GM19463 (cell line): ENCODE results near the gene DNAJC4.
A peak's percentile ranks its signal among the peaks of the same experiment; 100 is the strongest.

Experiments used
- ATAC-seq: cut with Tn5 transposase; IDR thresholded peaks from one replicate; pipeline ENCODE4 v1.9.1; 2021; ENCODE audit warnings: mild to moderate bottlenecking, moderate library complexity; ENCODE audit not compliant: unreplicated experiment

DNAJC4 gene

GRCh38 chr11:64269540-64270220 is 39.3 kb downstream of the DNAJC4 start:
- ATAC-seq, result peak; percentile 70

DNA sequence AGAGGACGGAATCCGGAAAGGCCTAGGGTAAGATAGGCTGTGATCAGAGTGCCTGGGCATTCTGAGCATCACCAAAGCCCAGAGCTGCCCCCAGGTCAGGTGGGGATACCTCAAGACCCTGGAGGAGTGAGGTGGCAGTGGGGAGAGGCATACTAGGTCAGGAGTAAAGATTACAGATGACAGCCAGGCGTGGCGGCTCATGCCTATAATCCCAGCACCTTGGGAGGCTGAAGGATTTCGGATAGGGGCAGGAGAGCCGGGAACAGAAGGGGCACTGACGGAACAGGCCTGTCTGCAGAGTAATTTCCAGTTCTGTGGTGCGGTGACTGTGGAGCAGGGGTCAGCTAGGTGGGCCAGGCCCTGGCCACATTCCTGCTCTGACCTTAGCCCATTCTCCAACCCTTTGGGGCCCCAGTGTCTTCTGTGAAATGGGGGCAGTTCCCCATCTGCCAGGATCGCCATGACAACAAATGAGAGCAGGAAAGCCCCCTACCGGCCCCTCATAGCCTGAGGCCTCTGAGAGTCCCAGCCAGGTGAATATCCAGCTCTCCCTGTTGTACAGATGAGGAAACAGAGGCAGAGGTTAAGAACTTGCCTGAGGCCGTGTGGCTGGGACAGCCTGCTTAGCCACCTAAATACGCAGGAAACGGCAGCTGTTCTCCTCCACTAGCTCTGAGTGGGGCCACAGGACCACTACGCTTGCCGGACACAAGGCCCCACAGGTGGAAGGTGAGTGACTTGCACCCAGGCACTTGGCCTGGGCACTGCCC is 44.9 kb downstream of the DNAJC4 start:
- ATAC-seq, result no peak

- no peak for ATAC-seq
Observed at GRCh38 chr11:64275841-64276240, 45.5 kb downstream of the DNAJC4 start.

DNA sequence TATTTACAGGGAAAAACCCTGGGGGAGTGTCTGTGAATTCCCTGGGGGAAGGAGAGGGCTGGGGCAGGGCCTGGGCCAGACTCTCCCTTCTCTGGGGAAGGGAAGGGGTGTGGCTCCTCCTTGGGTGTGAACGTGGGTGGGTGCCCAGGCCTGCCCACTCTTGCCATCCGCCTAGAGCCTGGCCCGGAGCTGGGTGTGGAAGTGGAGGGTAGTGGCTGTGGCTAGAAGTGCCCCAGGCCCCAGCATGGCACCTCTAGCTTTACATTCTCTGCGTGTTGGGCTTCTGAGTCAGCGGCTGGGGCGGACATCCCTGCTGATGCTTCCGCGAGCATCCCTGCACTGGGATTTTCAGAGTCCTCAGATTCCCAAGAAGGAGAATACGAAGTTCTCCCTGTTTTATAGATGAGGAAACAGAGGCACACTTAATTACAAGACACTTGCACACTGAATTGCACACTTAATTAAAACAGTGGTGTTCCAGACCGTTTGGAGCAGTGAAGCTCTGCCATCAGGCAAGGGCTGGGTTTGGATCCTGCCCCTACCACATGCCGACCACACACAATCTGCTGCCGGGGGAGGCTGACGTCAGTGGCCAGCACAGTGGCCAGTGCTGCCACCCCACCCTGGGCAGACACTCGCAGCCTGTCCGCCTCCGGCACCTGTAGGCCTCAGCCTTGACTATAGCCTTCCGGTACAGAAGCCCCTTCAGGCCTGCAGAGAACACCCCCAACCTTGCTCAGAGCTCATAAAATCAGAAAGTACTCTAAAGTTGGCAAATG is 46.5 kb downstream of the DNAJC4 start:
- ATAC-seq, result no peak

GRCh38 chr11:64278576-64279190 is 48.3 kb downstream of the DNAJC4 start:
- ATAC-seq, result no peak

DNA sequence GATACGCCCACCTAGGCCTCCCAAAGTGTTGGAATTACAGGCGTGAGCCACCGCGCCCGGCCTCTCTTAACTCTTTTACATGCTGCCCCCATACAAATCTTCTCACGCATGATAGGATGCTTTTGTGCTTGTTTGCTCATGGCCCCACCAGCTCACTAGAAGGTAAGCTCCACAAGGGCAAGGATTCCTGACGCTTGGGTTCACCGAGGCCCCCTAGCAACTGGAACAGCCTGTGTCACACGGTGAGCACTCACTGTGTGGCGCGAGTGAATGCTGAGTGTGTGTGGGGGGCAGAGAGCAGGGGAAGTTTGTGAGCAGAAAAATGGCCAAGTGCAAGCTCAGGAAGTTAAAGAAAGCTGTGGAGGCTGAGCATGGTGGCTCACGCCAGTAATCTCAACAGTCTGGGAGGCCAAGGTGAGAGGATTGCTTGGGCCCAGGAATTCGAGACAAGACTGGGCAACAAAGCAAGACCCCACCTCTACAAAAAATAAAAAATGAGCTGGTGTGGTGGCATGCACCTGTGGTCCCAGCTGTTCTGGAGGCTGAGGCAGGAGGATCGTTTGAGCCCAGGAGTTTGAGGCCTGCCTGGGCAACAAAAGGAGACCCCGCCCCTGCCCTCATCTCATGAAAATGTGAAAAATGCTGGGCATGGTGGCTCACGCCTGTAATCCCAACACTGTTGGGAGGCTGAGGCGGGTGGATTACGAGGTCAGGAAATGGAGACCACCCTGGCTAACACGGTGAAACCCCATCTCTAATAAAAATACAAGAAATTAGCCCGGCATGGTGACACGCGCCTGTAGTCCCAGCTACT is 51.8 kb downstream of the DNAJC4 start:
- no peak for ATAC-seq

- ATAC-seq, result no peak
Observed at GRCh38 chr11:64283092-64283491, 52.7 kb downstream of the DNAJC4 start.
